ENCODE results near the gene C4BPB.

DNA sequence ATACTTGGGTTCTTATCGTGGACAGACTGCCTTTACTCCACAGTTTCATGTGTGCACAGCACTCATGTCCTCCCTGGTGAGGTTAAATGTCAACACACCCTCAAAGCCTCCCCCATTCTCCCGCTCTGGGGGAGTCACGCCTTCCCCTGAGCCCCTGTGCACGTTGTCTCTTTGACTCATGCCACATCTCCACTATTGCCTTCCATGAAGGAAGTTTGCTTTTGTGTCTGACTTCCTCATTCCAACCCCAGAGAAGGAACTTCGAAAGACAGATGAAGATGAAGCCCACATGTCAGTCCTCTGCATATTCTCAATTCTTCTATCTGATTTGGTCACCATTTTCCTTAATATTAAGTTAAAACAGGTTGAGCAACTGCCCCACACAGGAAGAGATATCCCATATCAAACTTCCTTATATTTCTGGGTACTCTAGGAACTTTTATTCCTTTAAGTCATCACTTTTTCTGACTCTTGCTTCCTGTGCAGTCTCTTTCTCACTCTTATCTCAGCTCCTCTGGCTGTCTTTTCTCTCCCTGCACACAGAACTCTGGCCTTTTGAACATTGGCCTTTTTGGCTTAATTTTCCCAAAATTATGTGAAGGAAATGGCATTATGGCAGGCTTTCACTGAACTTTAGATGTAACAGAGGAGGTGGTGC, 56.9 kb downstream of the C4BPB start:
- TF ChIP-seq POLR2AphosphoS5 (IDR thresholded peaks at IDR 0.05) (no peak), POLR2A (IDR thresholded peaks at IDR 0.05) (no peak)
